ENCODE data around the gene DLG5.

GRCh38 chr10:77834943-77835668 is 91.4 kb downstream of the DLG5 start:
- TF ChIP-seq CTCF (IDR thresholded peaks at IDR 0.05), result no peak
- no peak for TF ChIP-seq POLR2A (IDR thresholded peaks at IDR 0.05)
- no peak for TF ChIP-seq POLR2AphosphoS5 (IDR thresholded peaks at IDR 0.05)

All from prostate gland (tissue), 2 donors.